HG03039 (cell line): ENCODE data around the gene CHIA.

Experiments
- ATAC-seq: cut with Tn5 transposase; IDR thresholded peaks from one replicate; pipeline ENCODE4 v1.9.1; 2021; ENCODE audit warnings: mild to moderate bottlenecking, moderate library complexity; ENCODE audit not compliant: unreplicated experiment

CHIA gene

GRCh38 chr1:111290630-111291029, at the start of gene CHIA:
CHIA (plus strand) TSS chr1:111290851; CDS start chr1:111310468, 19,617 bp downstream.
- no peak for ATAC-seq

GRCh38 chr1:111241797-111242196, 48.9 kb upstream of the CHIA start:
- ATAC-seq, result no peak

- no peak for ATAC-seq
These were observed 47.7 kb upstream of the CHIA start for GRCh38 chr1:111242805-111243523.

- ATAC-seq, result no peak
These were observed 43.4 kb upstream of the CHIA start for GRCh38 chr1:111247125-111247838.

- ATAC-seq, result no peak
These were observed 40.7 kb upstream of the CHIA start for GRCh38 chr1:111249960-111250359.

GRCh38 chr1:111251570-111251969, 39.1 kb upstream of the CHIA start:
- no peak for ATAC-seq

GRCh38 chr1:111252786-111253185, 37.9 kb upstream of the CHIA start:
- no peak for ATAC-seq

- no peak for ATAC-seq
These were observed 36.8 kb upstream of the CHIA start for GRCh38 chr1:111253876-111254275.

GRCh38 chr1:111256988-111257658, 33.5 kb upstream of the CHIA start:
- no peak for ATAC-seq

- ATAC-seq, result no peak
These were observed 22.7 kb upstream of the CHIA start for GRCh38 chr1:111267801-111268508.

GRCh38 chr1:111269825-111270406, 20.7 kb upstream of the CHIA start:
- no peak for ATAC-seq

GRCh38 chr1:111270771-111271463, 19.7 kb upstream of the CHIA start:
- ATAC-seq, result no peak

- ATAC-seq, result no peak
These were observed 19.2 kb upstream of the CHIA start for GRCh38 chr1:111271464-111271801.

GRCh38 chr1:111272081-111272480, 18.6 kb upstream of the CHIA start:
- ATAC-seq, result no peak

GRCh38 chr1:111274653-111275052, 16.0 kb upstream of the CHIA start:
- no peak for ATAC-seq

- ATAC-seq, result no peak
These were observed 15.6 kb upstream of the CHIA start for GRCh38 chr1:111275079-111275478.

GRCh38 chr1:111275780-111276433, 14.7 kb upstream of the CHIA start:
- ATAC-seq, result no peak

GRCh38 chr1:111279144-111279543, 11.5 kb upstream of the CHIA start:
- no peak for ATAC-seq

- no peak for ATAC-seq
These were observed 10.4 kb upstream of the CHIA start for GRCh38 chr1:111280267-111280666.

GRCh38 chr1:111281411-111281810, 9.2 kb upstream of the CHIA start:
- no peak for ATAC-seq
